Measurements from ENCODE around the gene F7. TPM values are rescaled to one million over a fixed set of nuclear protein-coding genes. Genes with fewer than 3 reads are reported as not detected.
A peak's percentile ranks its signal among the peaks of the same experiment; 100 is the strongest.

Gene F7
- total RNA-seq, 6 experiments from 2014 or later, result 42.9 to 147 (median 84.2) TPM

- Histone ChIP-seq H3K27me3 (no peaks in the 10 kb centered on the region), H3K4me3 (peak overlapping the region; percentile 50 to 61 (median 58)), H3K27ac (peak overlapping the region; percentile 88 to 100 (median 99)), H3K4me1 (peaks cover 0 to 19% (median 5%) of the 10 kb centered on the region in 4 donors), H3K36me3 (no peaks in the 10 kb centered on the region), H3K9me3 (no peaks in the 10 kb centered on the region)
- DNase-seq, result peak; percentile 90 to 92 (median 90)
- TF ChIP-seq, protein P1, sequence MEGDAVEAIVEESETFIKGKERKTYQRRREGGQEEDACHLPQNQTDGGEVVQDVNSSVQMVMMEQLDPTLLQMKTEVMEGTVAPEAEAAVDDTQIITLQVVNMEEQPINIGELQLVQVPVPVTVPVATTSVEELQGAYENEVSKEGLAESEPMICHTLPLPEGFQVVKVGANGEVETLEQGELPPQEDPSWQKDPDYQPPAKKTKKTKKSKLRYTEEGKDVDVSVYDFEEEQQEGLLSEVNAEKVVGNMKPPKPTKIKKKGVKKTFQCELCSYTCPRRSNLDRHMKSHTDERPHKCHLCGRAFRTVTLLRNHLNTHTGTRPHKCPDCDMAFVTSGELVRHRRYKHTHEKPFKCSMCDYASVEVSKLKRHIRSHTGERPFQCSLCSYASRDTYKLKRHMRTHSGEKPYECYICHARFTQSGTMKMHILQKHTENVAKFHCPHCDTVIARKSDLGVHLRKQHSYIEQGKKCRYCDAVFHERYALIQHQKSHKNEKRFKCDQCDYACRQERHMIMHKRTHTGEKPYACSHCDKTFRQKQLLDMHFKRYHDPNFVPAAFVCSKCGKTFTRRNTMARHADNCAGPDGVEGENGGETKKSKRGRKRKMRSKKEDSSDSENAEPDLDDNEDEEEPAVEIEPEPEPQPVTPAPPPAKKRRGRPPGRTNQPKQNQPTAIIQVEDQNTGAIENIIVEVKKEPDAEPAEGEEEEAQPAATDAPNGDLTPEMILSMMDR (IDR thresholded peaks at IDR 0.05), result no peak
- TF ChIP-seq POLR2A (IDR thresholded peaks at IDR 0.05), result peak; percentile 80
- WGBS (ENCODE audit: insufficient coverage, low coverage, low lambda C conversion rate, missing lambda C conversion rate), result 5% methylated on average over 48 of the region's 76 CpGs
- ATAC-seq, result peak; percentile 49 to 59 (median 54)
- intact Hi-C loops (cut with DNase I), result no loop called here
Measured at GRCh38 chr13:113153810-113154748, 48.5 kb downstream of the F7 start.

DNA sequence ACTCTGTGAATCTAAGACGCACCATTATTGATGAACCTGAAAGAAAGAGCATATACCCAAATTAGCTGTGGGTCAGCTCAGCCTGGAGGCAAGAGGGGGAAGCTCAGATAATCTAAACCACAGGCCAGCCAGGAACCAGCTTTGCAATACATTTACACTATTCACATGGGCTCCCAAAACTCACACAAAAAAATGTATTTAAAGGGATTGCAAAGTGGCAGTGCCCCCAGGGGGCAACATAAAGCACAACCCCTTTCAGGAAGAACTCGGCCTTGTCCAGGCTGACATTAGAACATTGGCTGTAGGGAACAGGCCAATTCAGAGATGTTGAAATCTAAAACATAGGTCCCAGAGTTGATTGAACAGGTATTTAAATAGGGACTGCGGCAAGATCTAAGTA lies 49.6 kb downstream of the F7 start:
- DNase-seq (no peak), ATAC-seq (no peak)
- Histone ChIP-seq H3K9me3 (no peaks in the 10 kb centered on the region), H3K27me3 (no peaks in the 10 kb centered on the region), H3K27ac (peak overlapping the region in 1 of 3 donors; percentile 54), H3K36me3 (peaks cover 0 to 2% (median 0%) of the 10 kb centered on the region in 4 donors), H3K4me3 (no peak overlapping the region), H3K4me1 (peaks cover 0 to 15% (median 0%) of the 10 kb centered on the region in 4 donors)
- intact Hi-C loops (cut with DNase I), result loop anchor here in 1 of 2 donors (5.0 kb wide), 1 partner anchor 52 kb away; the partner anchor contains the start of genes CUL4A and PCID2
- 100% methylated on average over 2 of the region's 3 CpGs for WGBS (ENCODE audit: insufficient coverage, low coverage, low lambda C conversion rate, missing lambda C conversion rate)
- no peak for TF ChIP-seq POLR2A (IDR thresholded peaks at IDR 0.05)
- TF ChIP-seq, protein P1 (IDR thresholded peaks at IDR 0.05), result no peak

- H3K27ac ChIP-seq, result no peak overlapping the region
- H3K9me3 ChIP-seq, result no peaks in the 10 kb centered on the region
- 84% methylated on average over 8 of the region's 9 CpGs for WGBS (ENCODE audit: insufficient coverage, low coverage, low lambda C conversion rate, missing lambda C conversion rate)
- DNase-seq (no peak), ATAC-seq (no peak)
- intact Hi-C loops (cut with DNase I), result loop anchor here in 1 of 2 donors (5.0 kb wide), 1 partner anchor 51 kb away; the partner anchor contains the start of genes CUL4A and PCID2
- peaks cover 0 to 11% (median 2%) of the 10 kb centered on the region in 4 donors for H3K36me3 ChIP-seq
- peaks cover 0 to 15% (median 0%) of the 10 kb centered on the region in 4 donors for H3K4me1 ChIP-seq
- H3K27me3 ChIP-seq, result no peaks in the 10 kb centered on the region
- TF ChIP-seq POLR2A (IDR thresholded peaks at IDR 0.05), result no peak
- TF ChIP-seq, protein P1 (IDR thresholded peaks at IDR 0.05), result no peak
- H3K4me3 ChIP-seq, result no peak overlapping the region
Measured at GRCh38 chr13:113155982-113156655, 50.5 kb downstream of the F7 start.

- Histone ChIP-seq H3K27ac (peak overlapping the region; percentile 69 to 98 (median 78)), H3K4me1 (peaks cover 0 to 15% (median 0%) of the 10 kb centered on the region in 4 donors), H3K36me3 (peaks cover 0 to 11% (median 2%) of the 10 kb centered on the region in 4 donors), H3K4me3 (peak overlapping the region in 2 of 3 donors; percentile 55 to 67), H3K9me3 (no peaks in the 10 kb centered on the region), H3K27me3 (no peaks in the 10 kb centered on the region)
- WGBS (ENCODE audit: insufficient coverage, low coverage, low lambda C conversion rate, missing lambda C conversion rate), result 58% methylated on average over 12 of the region's 12 CpGs
- TF ChIP-seq, protein P1 (IDR thresholded peaks at IDR 0.05), result no peak
- TF ChIP-seq POLR2A (IDR thresholded peaks at IDR 0.05), result no peak
- DNase-seq (no peak), ATAC-seq (no peak)
- intact Hi-C loops (cut with DNase I), result loop anchor here in 1 of 2 donors (5.0 kb wide), 1 partner anchor 50 kb away; the partner anchor contains the start of genes CUL4A and PCID2
Measured at GRCh38 chr13:113157206-113157928, 51.8 kb downstream of the F7 start.
